ENCODE data around the gene PXDN.
"Not testable (repeated sequence)": the region's sequence is repeated elsewhere in the genome, so short reads cannot be mapped to it uniquely, and the experiment has no call there.

PXDN gene

DNA sequence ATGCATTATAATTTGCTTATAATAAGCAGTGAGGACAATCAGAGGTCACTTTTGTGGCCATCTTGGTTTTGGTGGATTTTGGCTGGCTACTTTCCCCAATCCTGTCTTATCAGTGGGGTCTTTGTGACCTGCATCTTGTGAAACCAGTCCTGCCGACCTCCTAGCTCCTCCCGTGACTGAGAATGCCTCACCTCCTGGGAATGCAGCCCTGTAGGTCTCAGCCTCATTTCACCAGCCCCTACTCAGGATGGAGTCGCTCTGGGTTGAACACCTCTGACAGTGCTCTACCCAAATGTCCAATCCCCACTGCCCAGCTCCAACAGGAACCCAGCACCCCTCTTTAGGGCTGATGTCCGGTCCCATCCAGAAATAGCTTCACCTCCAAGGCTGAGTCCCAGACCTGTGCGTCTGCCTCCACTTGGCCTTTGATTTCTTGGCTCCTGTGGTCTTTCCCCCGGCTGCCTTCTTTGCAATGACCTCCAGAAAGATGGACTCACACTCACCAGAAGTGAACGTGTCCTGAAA lies 31.3 kb upstream of the PXDN start:
- DNase-seq: no peak

GRCh38 chr2:1774929-1775328 lies 30.6 kb upstream of the PXDN start:
- DNase-seq: no peak

DNA sequence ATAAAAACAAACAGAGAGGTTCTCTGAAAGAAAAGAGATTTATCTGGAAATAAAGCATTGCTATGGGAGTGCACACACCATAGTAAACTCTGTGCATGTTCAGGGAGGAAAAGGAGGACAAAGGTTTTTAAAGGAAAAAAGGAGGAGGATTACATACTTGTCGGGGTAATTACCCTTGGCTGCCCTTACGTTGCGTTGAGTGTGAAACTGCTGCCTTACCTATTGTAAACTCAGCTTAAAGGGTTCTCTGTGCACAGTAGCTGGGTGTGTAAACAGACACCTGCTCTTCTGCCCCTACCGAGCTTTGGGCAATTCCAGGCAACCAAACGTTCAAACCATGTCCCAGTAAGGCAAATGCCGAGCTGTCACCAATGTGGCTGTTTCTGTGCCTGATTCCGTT lies 29.6 kb upstream of the PXDN start:
- DNase-seq: no peak

GRCh38 chr2:1772471-1773267 lies 28.4 kb upstream of the PXDN start:
- no peak for DNase-seq

GRCh38 chr2:1771626-1772280 lies 27.4 kb upstream of the PXDN start:
- DNase-seq: no peak

GRCh38 chr2:1770566-1771380 lies 26.5 kb upstream of the PXDN start:
- DNase-seq: no peak

GRCh38 chr2:1769703-1770422 lies 25.5 kb upstream of the PXDN start:
- DNase-seq: peak; percentile 36

GRCh38 chr2:1767939-1768691 lies 23.8 kb upstream of the PXDN start:
- no peak for DNase-seq

DNA sequence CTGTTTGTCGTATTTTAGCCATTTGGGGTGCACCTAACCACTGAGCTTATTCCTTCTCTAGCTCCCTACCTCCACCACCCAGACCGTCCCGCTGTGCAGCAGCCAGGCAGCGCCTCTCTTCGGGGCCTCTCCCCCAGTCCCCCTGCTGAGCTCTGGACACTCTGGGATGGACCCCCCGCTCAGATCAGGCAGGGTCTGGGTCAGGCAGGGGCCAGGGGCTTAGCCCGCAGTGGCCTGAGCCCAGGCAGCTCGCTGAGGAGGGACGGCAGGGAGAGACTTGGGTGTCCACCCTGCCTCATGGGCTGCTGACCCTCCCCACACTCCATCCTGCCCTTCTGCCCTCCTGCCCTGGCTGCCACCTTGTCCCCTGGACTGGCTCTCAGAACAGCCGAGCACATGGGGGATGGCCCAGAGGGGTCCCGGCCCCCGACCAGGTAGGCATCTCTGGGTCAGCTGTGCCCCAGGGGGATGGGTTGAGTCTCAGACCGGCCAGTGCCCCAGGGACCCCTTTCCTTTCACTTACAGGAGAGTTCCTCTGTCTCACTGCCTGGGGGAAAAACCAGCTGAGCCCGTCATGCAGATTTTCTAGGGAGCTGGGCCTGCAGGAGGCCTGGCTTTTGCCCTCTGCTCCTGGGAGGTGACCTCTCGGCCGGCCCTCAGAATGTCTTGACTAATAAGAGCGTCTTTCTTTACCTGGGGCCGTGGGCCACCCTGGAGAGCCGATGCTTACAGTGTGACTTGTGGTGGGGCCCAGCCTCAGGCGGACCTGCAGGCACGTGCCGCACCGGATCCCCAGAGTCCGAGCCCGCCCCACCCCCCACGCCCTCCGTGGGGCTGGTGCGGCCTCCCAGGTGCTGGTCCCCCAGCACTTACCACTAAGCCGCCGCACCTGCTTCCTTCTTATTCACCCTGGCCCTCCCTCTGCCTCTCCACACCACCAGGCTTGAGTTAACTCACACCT lies 22.8 kb upstream of the PXDN start:
- DNase-seq: no peak

GRCh38 chr2:1766425-1766824 lies 22.1 kb upstream of the PXDN start:
- no peak for DNase-seq

DNA sequence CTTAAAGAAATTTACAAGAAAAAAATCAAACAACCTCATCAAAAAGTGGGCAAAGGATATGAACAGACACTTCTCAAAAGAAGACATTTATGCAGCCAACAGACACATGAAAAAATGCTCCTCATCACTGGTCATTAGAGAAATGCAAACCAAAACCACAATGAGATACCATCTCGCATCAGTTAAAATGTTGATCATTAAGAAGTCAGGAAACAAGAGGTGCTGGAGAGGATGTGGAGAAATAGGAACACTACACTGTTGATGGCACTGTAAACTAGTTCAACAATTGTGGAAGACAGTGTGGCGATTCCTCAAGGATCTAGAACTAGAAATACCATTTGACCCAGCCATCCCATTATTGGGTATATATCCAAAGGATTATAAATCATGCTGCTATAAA lies 20.9 kb upstream of the PXDN start:
- DNase-seq: not testable (repeated sequence)

- DNase-seq: no peak
These were observed 15.3 kb upstream of the PXDN start for GRCh38 chr2:1759611-1759930.

- no peak for DNase-seq
These were observed 14.7 kb upstream of the PXDN start for GRCh38 chr2:1758774-1759610.

- no peak for DNase-seq
These were observed 13.9 kb upstream of the PXDN start for GRCh38 chr2:1758171-1758570.

DNA sequence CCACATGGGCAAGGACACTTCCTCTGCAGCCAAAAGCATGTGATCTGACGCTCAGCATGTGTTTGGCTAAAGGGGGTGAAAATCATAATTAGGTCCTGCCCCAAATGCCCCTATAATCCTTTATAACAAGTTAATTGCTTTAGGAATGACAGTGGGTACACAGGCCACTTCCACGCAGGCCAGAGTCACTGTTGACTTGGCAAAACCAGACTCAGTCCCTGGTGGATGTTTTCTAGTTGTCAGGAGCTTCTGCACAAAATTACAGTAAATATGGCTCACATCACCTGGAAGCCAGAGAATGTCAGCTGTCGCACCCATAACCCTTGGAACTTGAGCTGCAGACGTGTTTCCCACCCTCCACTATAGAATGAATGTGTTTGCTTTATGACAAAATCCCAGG lies 13.3 kb upstream of the PXDN start:
- DNase-seq: no peak

DNA sequence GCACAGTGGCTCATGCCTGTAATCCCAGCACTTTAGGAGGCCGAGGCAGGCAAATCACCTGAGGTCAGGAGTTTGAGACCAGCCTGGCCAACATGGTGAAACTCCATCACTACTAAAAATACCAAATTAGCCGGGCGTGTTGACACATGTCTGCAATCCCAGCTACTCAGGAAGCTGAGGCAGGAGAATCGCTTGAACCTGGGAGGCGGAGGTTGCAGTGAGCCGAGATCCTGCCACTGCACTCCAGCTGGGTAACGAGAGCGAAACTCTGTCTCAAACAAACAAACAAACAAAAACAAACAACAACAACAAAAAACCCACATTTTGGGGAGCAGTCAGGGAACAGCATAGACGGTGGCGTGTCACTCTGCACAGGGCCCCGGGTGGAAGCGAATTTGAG lies 12.8 kb upstream of the PXDN start:
- DNase-seq: not testable (repeated sequence)

DNA sequence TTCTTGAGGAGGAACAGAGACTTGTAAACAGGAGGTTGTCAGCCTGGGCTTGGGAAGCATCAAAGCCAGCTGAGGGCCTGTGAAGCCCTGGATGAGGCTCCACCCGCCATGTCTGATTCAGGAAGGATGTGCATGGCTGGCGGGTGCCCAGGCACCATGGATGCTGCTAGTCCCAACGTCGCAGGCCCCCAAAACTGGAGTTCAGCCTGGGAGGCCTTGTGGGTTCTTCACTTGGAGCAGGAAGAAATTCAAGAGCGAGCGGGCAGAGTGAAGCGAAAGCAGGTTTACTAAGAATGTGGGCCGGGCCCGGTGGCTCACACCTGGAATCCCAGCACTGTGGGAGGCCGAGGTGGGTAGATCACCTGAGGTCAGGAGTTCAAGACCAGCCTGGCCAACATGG lies 12.1 kb upstream of the PXDN start:
- no peak for DNase-seq

- DNase-seq: no peak
These were observed 11.3 kb upstream of the PXDN start for GRCh38 chr2:1755436-1756191.

DNA sequence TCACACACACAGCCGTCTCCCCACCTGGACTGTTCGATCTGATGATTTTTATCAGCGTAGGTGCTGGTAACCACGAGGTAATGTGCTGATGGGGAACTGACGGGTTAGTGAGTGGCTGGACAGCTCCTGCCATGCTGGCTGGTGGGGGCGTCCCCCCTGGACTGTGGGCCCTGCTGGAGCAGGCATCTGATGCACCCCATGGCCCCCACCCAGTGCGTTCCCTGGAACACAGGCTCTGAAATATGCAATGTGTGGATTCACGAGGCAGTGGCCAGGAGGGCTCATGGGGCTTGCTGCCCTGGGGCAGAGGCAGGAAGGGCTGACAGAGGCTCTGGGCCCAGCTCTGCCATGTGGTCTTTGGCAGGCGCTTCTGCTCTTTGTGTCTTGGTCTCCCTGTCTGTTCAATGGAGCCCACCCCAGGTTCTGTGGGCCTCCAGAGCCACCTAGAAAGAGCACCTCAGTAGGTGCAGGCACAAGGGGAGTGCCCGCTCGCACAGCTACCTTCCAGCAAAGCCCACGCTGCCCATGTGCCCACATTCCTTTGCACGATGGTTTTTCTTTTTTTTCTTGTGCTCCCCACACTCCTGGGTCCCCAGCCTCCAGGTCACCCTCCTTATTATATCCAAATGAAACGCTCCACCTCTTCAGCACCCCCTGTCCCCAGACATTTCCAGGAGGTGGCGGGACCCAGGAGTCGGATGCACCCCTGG lies 10.3 kb upstream of the PXDN start:
- no peak for DNase-seq

Data from NCI-H526 treated with DMSO at 0.1 percent for 48 hours (cell line).